SK-N-SH treated with all-trans-retinoic acid at 6 μM for 48 hours (cell line): ENCODE measurements around the gene HSPA4.

Experiments used
- BACH2 ChIP-seq: fragments of 250-450 bp; sonication (Bioruptor Pico); IDR thresholded peaks from 2 replicates; pipeline ENCODE4 v1.9.0; 2021; ENCODE audit warnings: mild to moderate bottlenecking, borderline replicate concordance
- CREB5 ChIP-seq: fragments of 250-450 bp; sonication (Bioruptor Pico); IDR thresholded peaks from 2 replicates; pipeline ENCODE4 v1.5.1; 2020; ENCODE audit warnings: low read depth, mild to moderate bottlenecking, moderate library complexity
- PPARA ChIP-seq: fragments of 250-450 bp; sonication (Bioruptor Pico); IDR thresholded peaks from 2 replicates; pipeline ENCODE4 v1.5.0; 2020; ENCODE audit warnings: mild to moderate bottlenecking, borderline replicate concordance
- RARB ChIP-seq: fragments of 250-450 bp; sonication (Bioruptor Pico); IDR thresholded peaks from 2 replicates; pipeline ENCODE4 v1.8.0; 2021; ENCODE audit warnings: mild to moderate bottlenecking, moderate library complexity
- SNAI2 ChIP-seq: fragments of 250-450 bp; sonication (Bioruptor Pico); IDR thresholded peaks from 2 replicates; pipeline ENCODE4 v1.5.0; 2020; ENCODE audit warnings: mild to moderate bottlenecking, moderate library complexity
- ZC3H10 ChIP-seq: fragments of 250-450 bp; sonication (Bioruptor Pico); IDR thresholded peaks from 2 replicates; pipeline ENCODE4 v1.5.1; 2021; ENCODE audit warnings: mild to moderate bottlenecking, moderate library complexity
- ZFP30 ChIP-seq: fragments of 450-650 bp; formaldehyde crosslinking; IDR thresholded peaks from 2 replicates; pipeline ENCODE4 v1.5.0; 2022; ENCODE audit warnings: mild to moderate bottlenecking, moderate library complexity
- TF ChIP-seq, protein P1 (sequence below): fragments of 250-450 bp; sonication (Bioruptor Pico); IDR thresholded peaks from 2 replicates; pipeline ENCODE4 v1.8.0; 2020; ENCODE audit warnings: mild to moderate bottlenecking, moderate library complexity, borderline replicate concordance
- TF ChIP-seq, protein P2 (sequence below): fragments of 250-450 bp; sonication (Bioruptor Pico); IDR thresholded peaks from 2 replicates; pipeline ENCODE4 v1.5.1; 2021; ENCODE audit warnings: mild to moderate bottlenecking, moderate library complexity

DNA sequence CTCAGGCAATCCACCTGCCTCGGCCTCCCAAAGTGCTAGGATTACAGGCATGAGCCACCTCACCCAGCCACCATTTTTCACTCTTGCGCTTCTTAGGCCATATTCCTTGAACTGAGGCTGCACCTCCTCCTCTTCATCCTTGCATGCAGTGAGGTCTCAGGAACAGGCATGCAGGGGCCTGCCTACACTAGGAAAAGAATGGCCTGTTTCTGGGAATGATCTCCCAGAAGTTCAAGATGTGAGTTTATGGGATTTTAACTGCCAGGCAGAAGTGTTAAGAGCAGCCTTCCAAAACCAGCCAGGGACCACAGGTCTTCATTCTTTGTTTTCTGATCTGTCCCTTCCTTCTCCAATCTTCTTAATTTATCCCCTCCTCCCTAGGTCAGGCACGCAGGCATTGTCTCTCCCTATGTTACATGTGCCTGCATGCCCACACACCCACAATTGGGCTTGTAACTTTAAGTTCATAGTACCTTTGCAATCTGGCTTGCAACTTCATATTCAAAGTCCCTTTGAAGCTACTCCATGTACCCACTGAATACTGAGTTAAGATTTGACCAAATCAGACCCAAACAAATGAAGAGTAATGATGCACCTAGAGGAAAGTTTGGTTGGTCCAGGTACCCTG is 10.5 kb upstream of the HSPA4 start:
- TF ChIP-seq RARB (no peak), SNAI2 (CRISPR knock-in tag) (no peak), ZFP30 (CRISPR knock-in tag) (no peak), ZC3H10 (no peak), PPARA (CRISPR knock-in tag) (no peak), BACH2 (CRISPR knock-in tag) (no peak), CREB5 (no peak)
- TF ChIP-seq, protein P1, sequence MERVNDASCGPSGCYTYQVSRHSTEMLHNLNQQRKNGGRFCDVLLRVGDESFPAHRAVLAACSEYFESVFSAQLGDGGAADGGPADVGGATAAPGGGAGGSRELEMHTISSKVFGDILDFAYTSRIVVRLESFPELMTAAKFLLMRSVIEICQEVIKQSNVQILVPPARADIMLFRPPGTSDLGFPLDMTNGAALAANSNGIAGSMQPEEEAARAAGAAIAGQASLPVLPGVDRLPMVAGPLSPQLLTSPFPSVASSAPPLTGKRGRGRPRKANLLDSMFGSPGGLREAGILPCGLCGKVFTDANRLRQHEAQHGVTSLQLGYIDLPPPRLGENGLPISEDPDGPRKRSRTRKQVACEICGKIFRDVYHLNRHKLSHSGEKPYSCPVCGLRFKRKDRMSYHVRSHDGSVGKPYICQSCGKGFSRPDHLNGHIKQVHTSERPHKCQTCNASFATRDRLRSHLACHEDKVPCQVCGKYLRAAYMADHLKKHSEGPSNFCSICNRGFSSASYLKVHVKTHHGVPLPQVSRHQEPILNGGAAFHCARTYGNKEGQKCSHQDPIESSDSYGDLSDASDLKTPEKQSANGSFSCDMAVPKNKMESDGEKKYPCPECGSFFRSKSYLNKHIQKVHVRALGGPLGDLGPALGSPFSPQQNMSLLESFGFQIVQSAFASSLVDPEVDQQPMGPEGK (CRISPR knock-in tag), result no peak
- TF ChIP-seq, protein P2, sequence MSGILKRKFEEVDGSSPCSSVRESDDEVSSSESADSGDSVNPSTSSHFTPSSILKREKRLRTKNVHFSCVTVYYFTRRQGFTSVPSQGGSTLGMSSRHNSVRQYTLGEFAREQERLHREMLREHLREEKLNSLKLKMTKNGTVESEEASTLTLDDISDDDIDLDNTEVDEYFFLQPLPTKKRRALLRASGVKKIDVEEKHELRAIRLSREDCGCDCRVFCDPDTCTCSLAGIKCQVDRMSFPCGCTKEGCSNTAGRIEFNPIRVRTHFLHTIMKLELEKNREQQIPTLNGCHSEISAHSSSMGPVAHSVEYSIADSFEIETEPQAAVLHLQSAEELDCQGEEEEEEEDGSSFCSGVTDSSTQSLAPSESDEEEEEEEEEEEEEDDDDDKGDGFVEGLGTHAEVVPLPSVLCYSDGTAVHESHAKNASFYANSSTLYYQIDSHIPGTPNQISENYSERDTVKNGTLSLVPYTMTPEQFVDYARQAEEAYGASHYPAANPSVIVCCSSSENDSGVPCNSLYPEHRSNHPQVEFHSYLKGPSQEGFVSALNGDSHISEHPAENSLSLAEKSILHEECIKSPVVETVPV (CRISPR knock-in tag), result no peak
